ELR (cell line): ENCODE data around the gene BMP6.

Source experiments
- DNase-seq: peaks from one replicate; pipeline ENCODE4 v3.0.0-alpha.2; 2015; ENCODE audit warnings: low read depth

Gene BMP6

GRCh38 chr6:7828124-7828523 lies 102.2 kb downstream of the BMP6 start:
- no peak for DNase-seq

- no peak for DNase-seq
Observed at GRCh38 chr6:7832904-7833750, 107.2 kb downstream of the BMP6 start.

- no peak for DNase-seq
Observed at GRCh38 chr6:7833751-7834070, 107.8 kb downstream of the BMP6 start.

DNA sequence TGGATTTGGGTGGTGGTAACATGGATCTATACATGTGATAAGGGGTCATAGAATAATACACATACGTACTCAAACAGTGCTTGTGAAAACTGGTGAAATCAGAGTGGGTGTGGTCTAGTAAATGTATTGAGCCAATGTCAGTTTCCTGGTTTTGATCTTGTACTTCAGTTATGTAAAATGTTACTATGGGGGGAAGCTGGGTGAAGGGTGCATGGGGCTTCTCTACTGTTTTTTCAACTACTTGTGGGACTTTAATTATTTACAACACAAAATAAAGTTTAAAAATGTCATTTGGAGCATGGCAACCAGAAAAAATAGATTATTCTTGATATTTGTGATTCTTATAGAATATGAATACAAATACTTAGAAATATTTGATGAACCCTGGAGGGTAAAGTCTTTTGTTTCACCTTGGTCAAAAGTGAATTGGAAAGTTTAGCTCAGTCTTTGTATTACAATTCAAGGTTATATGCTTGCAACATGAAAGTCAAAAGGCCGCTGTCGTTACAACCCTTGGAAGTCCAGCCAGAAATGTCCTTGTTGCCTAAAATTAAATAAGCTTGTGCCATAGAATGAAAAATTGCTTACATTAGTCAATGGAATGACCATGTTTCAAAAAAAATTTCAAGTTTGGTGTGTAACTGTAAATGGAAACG lies 110.6 kb downstream of the BMP6 start:
- no peak for DNase-seq

GRCh38 chr6:7841781-7842468 lies 116.0 kb downstream of the BMP6 start:
- DNase-seq, result no peak

- DNase-seq, result no peak
Observed at GRCh38 chr6:7846966-7847818, 121.3 kb downstream of the BMP6 start.

GRCh38 chr6:7848229-7848628 lies 122.3 kb downstream of the BMP6 start:
- DNase-seq, result no peak

- DNase-seq, result no peak
Observed at GRCh38 chr6:7851780-7852179, 125.9 kb downstream of the BMP6 start.

DNA sequence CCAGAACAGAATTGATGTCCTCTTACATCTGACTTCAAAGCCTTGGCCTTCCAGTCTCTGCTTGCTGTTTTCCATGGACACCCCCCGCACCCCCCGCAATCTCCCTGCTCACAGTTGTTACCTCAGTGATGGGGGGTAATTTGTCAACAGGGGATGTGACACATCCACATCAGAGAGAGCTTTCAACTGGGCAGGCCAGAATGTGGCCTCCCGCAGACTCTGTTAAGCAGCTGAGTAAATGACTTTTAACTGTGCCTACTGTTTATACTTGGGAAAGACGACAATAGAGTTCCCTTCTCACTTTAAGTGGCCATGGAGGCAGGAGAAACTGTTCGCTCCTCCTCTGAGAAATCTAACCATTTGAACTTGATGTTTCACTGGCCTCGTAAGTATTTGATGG lies 133.7 kb downstream of the BMP6 start:
- DNase-seq, result no peak

DNA sequence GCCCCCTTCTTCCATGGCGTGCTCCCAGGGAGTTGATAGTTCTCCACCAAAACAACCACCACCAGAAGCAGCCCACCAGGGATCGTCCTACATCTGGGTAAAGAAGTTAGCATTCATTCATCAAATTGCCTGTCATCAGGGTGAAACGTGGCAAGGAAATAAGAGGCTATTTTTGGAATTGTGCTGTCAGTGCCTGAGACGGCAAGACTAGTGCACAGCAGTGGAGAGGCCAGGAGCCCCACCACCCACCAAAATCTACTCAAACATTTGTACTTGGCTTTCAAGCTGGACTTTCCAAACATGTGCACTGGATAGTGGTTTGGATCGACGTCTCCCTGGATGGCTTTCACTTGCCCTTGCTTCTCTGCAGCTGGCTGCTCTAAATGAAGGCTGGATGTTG lies 139.9 kb downstream of the BMP6 start:
- DNase-seq, result no peak

- no peak for DNase-seq
Observed at GRCh38 chr6:7866526-7866925, 140.6 kb downstream of the BMP6 start.

DNA sequence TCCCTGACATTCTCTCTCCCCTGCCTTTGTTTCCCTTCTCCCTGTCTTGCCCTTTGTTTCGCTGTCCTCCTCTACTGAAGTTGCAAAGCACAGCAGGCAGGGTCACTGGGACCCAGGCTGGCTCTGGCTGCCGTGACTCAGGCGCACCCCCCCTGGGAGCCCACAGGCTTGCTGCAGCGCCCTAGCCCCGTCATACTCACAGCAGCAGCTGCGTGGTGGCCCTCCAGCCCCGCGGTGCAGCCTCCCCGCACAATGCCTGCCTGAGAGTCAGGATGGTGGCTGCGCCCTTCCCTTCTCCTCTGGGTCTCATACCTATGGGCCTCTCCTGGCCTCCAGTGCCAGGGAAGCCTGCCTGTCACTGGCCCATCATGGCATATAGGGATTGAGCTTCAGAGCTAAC lies 143.0 kb downstream of the BMP6 start:
- no peak for DNase-seq

GRCh38 chr6:7878401-7878964 lies 152.6 kb downstream of the BMP6 start:
- DNase-seq, result no peak

DNA sequence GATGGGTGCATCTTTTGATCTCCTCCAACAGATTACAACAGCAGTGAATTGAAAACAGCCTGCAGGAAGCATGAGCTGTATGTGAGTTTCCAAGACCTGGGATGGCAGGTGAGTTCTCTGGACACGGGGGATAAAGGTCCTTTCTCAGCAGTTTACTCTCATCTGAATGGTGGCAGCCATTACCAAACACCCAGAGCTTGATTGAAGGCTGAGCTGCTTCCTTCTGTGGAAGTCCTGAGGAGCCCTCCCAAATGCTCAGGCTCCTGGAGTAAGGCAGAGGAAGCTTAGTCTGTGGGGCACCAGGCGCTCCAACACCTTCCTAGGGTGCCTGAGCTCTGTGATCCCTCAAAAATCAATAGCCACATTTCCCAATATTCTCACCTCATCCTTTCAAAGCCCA lies 153.1 kb downstream of the BMP6 start:
- no peak for DNase-seq

DNA sequence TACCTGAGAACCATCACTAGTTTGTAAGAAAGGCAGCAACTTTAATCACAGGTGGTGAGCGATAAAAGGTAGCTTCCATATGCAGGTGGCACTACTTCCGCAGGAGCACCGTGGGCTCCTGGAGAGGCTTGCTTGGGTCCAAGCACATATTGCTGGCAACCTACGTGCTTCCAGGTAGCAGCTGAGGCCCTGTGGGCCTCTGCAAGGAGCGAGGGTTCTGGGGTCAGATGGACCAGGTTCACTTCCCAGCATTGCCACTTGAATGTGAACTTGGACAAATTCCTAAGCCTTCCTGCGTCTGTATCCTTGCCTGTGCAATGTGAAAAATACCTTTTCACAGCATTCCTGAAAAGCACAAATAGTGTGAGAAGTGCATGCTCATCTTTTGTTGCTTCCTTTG lies 153.7 kb downstream of the BMP6 start:
- no peak for DNase-seq

GRCh38 chr6:7879980-7880717 lies 154.2 kb downstream of the BMP6 start:
- DNase-seq, result no peak

DNA sequence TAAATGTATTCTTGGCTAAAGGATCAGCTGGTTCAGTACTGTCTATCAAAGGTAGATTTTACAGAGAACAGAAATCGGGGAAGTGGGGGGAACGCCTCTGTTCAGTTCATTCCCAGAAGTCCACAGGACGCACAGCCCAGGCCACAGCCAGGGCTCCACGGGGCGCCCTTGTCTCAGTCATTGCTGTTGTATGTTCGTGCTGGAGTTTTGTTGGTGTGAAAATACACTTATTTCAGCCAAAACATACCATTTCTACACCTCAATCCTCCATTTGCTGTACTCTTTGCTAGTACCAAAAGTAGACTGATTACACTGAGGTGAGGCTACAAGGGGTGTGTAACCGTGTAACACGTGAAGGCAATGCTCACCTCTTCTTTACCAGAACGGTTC lies 154.8 kb downstream of the BMP6 start:
- DNase-seq, result no peak

DNA sequence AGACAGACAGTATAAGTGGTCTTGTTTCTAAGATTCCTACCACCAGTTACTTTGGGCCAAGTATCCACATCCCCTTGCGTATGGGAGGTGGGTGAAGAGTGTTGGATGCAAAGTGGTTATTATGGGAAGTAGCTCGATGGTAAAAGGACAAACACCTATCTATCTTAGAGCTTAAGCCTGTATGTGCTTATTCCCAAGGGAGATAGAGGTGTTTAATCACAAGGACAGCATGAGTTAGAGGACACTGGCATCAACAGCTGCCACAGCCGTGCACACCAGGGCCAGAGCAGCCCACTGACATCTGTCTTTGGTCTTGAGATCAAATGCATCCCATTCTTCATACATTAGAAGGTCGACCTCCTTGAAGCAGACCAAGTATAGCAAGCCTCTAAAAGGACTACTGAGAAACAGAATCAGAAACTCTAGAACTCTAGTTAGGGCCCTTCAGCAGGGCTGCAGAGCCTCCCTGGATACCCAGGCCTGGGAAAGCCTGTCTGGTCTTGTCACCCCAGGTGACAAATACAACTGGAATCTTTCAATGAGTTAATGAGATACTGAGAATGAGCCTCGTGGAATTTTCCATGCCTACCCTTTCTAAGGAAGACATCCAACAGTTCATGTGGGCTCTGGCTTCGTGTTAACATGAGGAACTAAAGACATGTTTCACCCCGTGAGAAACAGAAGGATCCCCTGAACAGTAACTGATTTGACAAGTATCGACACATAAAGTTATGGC lies 156.0 kb downstream of the BMP6 start:
- DNase-seq, result no peak

GRCh38 chr6:7882505-7883257 lies 156.8 kb downstream of the BMP6 start:
- DNase-seq, result no peak

- no peak for DNase-seq
Observed at GRCh38 chr6:7883381-7883780, 157.5 kb downstream of the BMP6 start.
